ENCODE data around the gene THUMPD1.
"Not testable (repeated sequence)": the region's sequence is repeated elsewhere in the genome, so short reads cannot be mapped to it uniquely, and the experiment has no call there.

Gene THUMPD1

GRCh38 chr16:20696618-20697017 is 45.0 kb downstream of the THUMPD1 start:
- no peak for DNase-seq (ENCODE audit: low read depth in 2 of 3, low spot score in 1 of 3)

- DNase-seq (ENCODE audit: low read depth in 2 of 3, low spot score in 1 of 3), result no peak
Measured at GRCh38 chr16:20695024-20695423, 46.6 kb downstream of the THUMPD1 start.

DNA sequence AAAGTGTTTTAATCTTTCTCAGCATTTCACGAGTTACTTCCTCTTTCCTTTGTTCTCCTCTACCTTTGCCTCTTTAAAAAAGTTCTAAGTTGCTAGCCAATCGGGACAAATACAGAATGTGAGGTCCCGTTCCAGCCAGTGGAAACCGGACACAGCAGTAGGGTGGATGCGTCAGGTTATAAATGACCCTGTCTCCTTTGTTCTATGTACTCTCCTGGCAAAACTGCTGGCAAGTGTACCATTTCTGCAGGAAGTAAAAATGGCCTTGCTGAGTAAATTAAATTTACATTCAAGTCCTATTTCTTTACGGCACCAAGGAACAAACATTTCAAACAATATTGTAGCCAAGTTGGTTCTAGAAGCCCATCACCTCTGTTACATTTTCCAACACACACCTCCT is 47.5 kb downstream of the THUMPD1 start:
- DNase-seq (ENCODE audit: low read depth in 2 of 3, low spot score in 1 of 3), result not testable (repeated sequence)

GRCh38 chr16:20689668-20690067 is 52.0 kb downstream of the THUMPD1 start:
- no peak for DNase-seq (ENCODE audit: low read depth in 2 of 3, low spot score in 1 of 3)

DNA sequence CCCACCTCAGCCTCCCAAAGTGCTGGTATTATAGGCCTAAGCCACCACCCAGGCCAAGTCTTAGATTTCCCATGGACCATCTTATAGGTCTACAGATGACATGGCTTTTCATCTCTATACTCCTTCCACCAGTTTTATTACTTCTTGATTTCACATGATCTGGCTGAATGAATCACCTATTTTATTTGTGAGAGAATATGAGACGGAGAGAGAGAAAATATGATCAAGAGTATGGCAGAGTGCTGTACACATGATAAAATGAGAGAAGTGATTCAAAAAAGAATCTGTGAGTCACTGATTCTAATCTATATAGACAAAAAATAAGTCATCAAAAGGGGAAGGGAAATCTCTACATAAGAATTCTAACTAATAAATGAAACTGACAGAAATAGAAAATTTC is 57.8 kb downstream of the THUMPD1 start:
- DNase-seq (ENCODE audit: low read depth in 2 of 3, low spot score in 1 of 3), result no peak

Data from stimulated activated CD4-positive, alpha-beta T cell treated with anti-CD3 and anti-CD28 coated beads, Interleukin-12 subunit alpha, Interleukin-12 subunit beta, amount 100 ng/mL, for 48 hours (primary cell).